Body of pancreas (tissue), 4 donors: ENCODE measurements around the gene CDKAL1. TPM values are rescaled to one million over a fixed set of nuclear protein-coding genes. Genes with fewer than 3 reads are reported as not detected.
A peak's percentile ranks its signal among the peaks of the same experiment; 100 is the strongest.

Experiments
- ATAC-seq: fragments of 150-250 bp; one replicate; pipeline ENCODE4 v1.9.1; 2016
- DNase-seq, 4 donors: peaks; one replicate each; pipeline ENCODE4 v3.0.0-alpha.2; 2019
- H3K27ac ChIP-seq, 4 donors: fragments of 200-600 bp; sonication (generic); 1 replicate in 3 of 4; 2 replicates in 1 of 4; pipeline versions ENCODE4 v1.5.1 to v1.6.1; 2016 to 2019; ENCODE audit warnings: mild to moderate bottlenecking in 1 of 4, mixed read lengths in 1 of 4, moderate library complexity in 1 of 4
- H3K27me3 ChIP-seq, 2 donors: fragments of 200-600 bp; sonication (generic); one replicate each; pipeline ENCODE4 v1.6.0; 2016; ENCODE audit warnings: mild to moderate bottlenecking in 1 of 2
- H3K36me3 ChIP-seq, 2 donors: fragments of 200-600 bp; sonication (generic); replicated peaks in 1 of 2; 2 replicates each; pipeline ENCODE4 v1.5.1; 2016; ENCODE audit warnings: low read depth in 2 of 2; ENCODE audit not compliant: insufficient read depth in 1 of 2
- H3K4me1 ChIP-seq: fragments of 200-600 bp; sonication (generic); one replicate; pipeline ENCODE4 v1.6.0; 2016
- H3K4me3 ChIP-seq, 2 donors: fragments of 200-600 bp; sonication (generic); 1 replicate in 1 of 2; 2 replicates in 1 of 2; pipeline ENCODE4 v1.5.1; 2016 to 2019
- H3K9me3 ChIP-seq, 3 donors: fragments of 200-600 bp; sonication (generic); 1 replicate in 2 of 3; 2 replicates in 1 of 3; pipeline ENCODE4 v1.5.1; 2016
- POLR2A ChIP-seq, 3 donors: fragments of 450-650 bp; IDR thresholded peaks; one replicate each; pipeline ENCODE4 v1.6.1; 2016; ENCODE audit warnings: antibody characterized with exemption in 3 of 3, mild to moderate bottlenecking in 2 of 3
- WGBS, 2 donors: methylation state at CpG; one replicate each; pipeline ENCODE4 v1.1.5; 2017; 5-methylcytosine and 5-hydroxymethylcytosine counted together
- intact Hi-C: fragments of 100-400 bp; cut with DNase I; formaldehyde crosslinking; loops from one replicate; pipeline ENCODE4 v1.15.1; 2023
- total RNA-seq, 2 donors: library from RNA; depleted of rRNA; stranded (reverse); fragments of >200 nt; gene quantifications; one replicate each; pipeline ENCODE4 v1.1.0, GENCODE V29; 2016
- TF ChIP-seq, protein P1 (sequence below), 7 experiments: fragments of 450-650 bp in 4 of 7; fragments of 200-600 bp in 3 of 7; sonication (generic) in 3 of 7; IDR thresholded peaks; one replicate each; pipeline ENCODE4 v1.5.1; 2016 to 2019; ENCODE audit warnings: antibody characterized with exemption in 7 of 7

CDKAL1 gene
- total RNA-seq, 2 donors from 2014 or later, result 16.3 to 18.1 TPM

GRCh38 chr6:20693466-20694063 is 159.3 kb downstream of the CDKAL1 start:
- H3K36me3 ChIP-seq, result no peaks in the 10 kb centered on the region
- no peak overlapping the region for H3K27ac ChIP-seq
- DNase-seq, result no peak
- no peak for ATAC-seq
- TF ChIP-seq POLR2A (IDR thresholded peaks at IDR 0.05), result no peak
- TF ChIP-seq, protein P1, sequence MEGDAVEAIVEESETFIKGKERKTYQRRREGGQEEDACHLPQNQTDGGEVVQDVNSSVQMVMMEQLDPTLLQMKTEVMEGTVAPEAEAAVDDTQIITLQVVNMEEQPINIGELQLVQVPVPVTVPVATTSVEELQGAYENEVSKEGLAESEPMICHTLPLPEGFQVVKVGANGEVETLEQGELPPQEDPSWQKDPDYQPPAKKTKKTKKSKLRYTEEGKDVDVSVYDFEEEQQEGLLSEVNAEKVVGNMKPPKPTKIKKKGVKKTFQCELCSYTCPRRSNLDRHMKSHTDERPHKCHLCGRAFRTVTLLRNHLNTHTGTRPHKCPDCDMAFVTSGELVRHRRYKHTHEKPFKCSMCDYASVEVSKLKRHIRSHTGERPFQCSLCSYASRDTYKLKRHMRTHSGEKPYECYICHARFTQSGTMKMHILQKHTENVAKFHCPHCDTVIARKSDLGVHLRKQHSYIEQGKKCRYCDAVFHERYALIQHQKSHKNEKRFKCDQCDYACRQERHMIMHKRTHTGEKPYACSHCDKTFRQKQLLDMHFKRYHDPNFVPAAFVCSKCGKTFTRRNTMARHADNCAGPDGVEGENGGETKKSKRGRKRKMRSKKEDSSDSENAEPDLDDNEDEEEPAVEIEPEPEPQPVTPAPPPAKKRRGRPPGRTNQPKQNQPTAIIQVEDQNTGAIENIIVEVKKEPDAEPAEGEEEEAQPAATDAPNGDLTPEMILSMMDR (IDR thresholded peaks at IDR 0.05), result no peak
- intact Hi-C loops, result no loop called here
- WGBS, 2 donors, result 65 to 72% methylated on average over 4 of the region's 4 CpGs
- H3K9me3 ChIP-seq, result no peaks in the 10 kb centered on the region
- peaks cover 20% of the 10 kb centered on the region for H3K4me1 ChIP-seq
- no peaks in the 10 kb centered on the region for H3K27me3 ChIP-seq
- H3K4me3 ChIP-seq, result no peak overlapping the region

DNA sequence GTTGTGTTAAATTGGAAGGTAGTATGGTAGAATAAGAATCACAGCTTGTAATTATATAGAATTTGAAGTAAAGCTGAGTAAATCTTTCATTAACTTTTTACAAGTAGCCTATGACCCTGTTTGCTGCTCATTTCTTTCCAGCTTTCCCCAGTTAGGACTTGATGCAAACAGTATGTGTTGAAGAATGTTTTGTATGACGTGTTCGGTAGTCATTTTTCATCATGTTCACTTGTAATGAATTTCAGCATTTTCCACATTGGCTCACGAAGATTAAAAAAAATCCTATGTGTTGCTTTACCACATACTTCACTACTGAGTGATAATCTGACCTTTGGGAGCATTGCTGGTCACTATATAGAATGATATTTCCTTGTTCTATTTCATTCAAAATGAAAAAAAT is 162.4 kb downstream of the CDKAL1 start:
- peaks cover 41% of the 10 kb centered on the region for H3K4me1 ChIP-seq
- intact Hi-C loops, result no loop called here
- no peak for DNase-seq
- no peaks in the 10 kb centered on the region for H3K27me3 ChIP-seq
- no peaks in the 10 kb centered on the region for H3K9me3 ChIP-seq
- 79 to 87% methylated on average over 3 of the region's 3 CpGs for WGBS, 2 donors
- TF ChIP-seq POLR2A (IDR thresholded peaks at IDR 0.05), result no peak
- no peak for ATAC-seq
- H3K36me3 ChIP-seq, result no peaks in the 10 kb centered on the region
- H3K4me3 ChIP-seq, result no peak overlapping the region
- no peak overlapping the region for H3K27ac ChIP-seq

- Histone ChIP-seq H3K27me3 (no peaks in the 10 kb centered on the region), H3K4me3 (no peak overlapping the region), H3K9me3 (no peaks in the 10 kb centered on the region), H3K36me3 (no peaks in the 10 kb centered on the region), H3K27ac (no peak overlapping the region), H3K4me1 (peaks cover 28% of the 10 kb centered on the region)
- intact Hi-C loops, result no loop called here
- ATAC-seq (no peak), DNase-seq (no peak)
- TF ChIP-seq, protein P1 (IDR thresholded peaks at IDR 0.05), result no peak
- no peak for TF ChIP-seq POLR2A (IDR thresholded peaks at IDR 0.05)
- WGBS, 2 donors, result 88% methylated on average over 1 of the region's 1 CpG
These were observed 164.4 kb downstream of the CDKAL1 start for GRCh38 chr6:20698675-20699074.

DNA sequence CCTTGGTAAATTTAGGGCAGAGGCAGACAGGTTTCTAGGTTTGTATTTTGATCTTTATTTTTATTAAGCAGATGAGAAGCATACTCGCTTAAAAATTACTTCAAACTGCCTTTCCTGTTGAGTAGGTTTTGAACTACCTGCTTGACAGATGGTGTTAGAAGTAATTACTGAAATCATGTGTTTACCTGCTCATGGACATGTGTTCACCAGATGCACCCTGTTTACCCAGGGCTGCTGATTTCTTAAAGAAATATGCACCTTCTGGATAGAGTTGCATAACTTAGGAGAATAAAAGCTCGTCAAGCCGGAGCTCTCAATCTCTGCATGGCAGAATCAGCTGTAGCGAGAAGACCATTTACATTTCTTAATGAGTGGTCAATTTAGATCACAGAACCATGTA is 165.1 kb downstream of the CDKAL1 start:
- TF ChIP-seq POLR2A (IDR thresholded peaks at IDR 0.05), result no peak
- TF ChIP-seq, protein P1 (IDR thresholded peaks at IDR 0.05), result no peak
- DNase-seq, result peak; percentile 33 to 69 (median 58)
- no peaks in the 10 kb centered on the region for H3K9me3 ChIP-seq
- peaks cover 25% of the 10 kb centered on the region for H3K4me1 ChIP-seq
- WGBS, 2 donors, result 23 to 24% methylated on average over 4 of the region's 4 CpGs
- intact Hi-C loops, result no loop called here
- ATAC-seq, result peak; percentile 91
- peak overlapping the region in 1 of 4 donors; percentile 8 for H3K27ac ChIP-seq
- H3K4me3 ChIP-seq, result no peak overlapping the region
- H3K27me3 ChIP-seq, result no peaks in the 10 kb centered on the region
- H3K36me3 ChIP-seq, result no peaks in the 10 kb centered on the region

DNA sequence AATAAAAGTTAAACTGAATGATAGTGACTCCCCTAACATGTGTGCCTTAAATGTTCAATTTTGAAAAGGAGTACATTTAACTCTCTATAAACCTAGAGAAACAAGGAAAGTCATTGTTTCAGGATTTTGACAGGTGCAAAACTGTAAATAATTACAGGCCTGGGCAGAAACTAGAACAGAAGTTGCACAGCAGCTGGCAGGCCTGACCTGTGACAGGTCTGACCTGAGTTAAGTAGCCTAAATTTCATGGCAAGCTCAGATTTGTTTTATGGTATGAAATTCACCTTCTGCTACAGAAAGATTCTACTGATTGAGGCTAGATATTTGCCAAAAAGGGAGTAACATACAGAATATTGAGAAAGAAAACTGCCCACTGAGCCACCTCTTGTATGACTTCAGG is 166.1 kb downstream of the CDKAL1 start:
- no peak overlapping the region for H3K4me3 ChIP-seq
- H3K27ac ChIP-seq, result no peak overlapping the region
- H3K27me3 ChIP-seq, result no peaks in the 10 kb centered on the region
- no peak for ATAC-seq
- peaks cover 25% of the 10 kb centered on the region for H3K4me1 ChIP-seq
- peak in 1 of 4 donors; percentile 13 for DNase-seq
- TF ChIP-seq, protein P1 (IDR thresholded peaks at IDR 0.05), result no peak
- no peak for TF ChIP-seq POLR2A (IDR thresholded peaks at IDR 0.05)
- intact Hi-C loops, result no loop called here
- H3K36me3 ChIP-seq, result no peaks in the 10 kb centered on the region
- H3K9me3 ChIP-seq, result no peaks in the 10 kb centered on the region
